Kidney epithelial cell (primary cell): ENCODE data around the gene PTPRT. TPM values are rescaled to one million over a fixed set of nuclear protein-coding genes. Genes with fewer than 3 reads are reported as not detected.

ENCODE experiments used
- DNase-seq: peaks from one replicate; pipeline ENCODE4 v3.0.0-alpha.2; 2010; ENCODE audit warnings: low read depth
- H3K27me3 ChIP-seq: 2 replicates; pipeline ENCODE4 v1.6.0; 2011; ENCODE audit warnings: low read length; ENCODE audit not compliant: control insufficient read depth, insufficient read depth
- H3K36me3 ChIP-seq: 2 replicates; pipeline ENCODE4 v1.5.1; 2011; ENCODE audit warnings: low read length; ENCODE audit not compliant: control insufficient read depth, insufficient read depth
- H3K4me3 ChIP-seq: 2 replicates; pipeline ENCODE4 v1.5.1; 2011; ENCODE audit warnings: low read depth, mild to moderate bottlenecking, control low read depth, low read length
- total RNA-seq: library from RNA; depleted of rRNA; stranded (reverse); fragments of >200 nt; gene quantifications from 2 replicates; pipeline ENCODE4 v1.2.3, GENCODE V29; 2015
- TF ChIP-seq, protein P1 (sequence below): IDR thresholded peaks from 2 replicates; pipeline ENCODE4 v1.5.1; 2011; ENCODE audit warnings: mild to moderate bottlenecking, moderate library complexity, low read length, control low read depth, inconsistent platforms; ENCODE audit not compliant: insufficient read depth, poor library complexity, severe bottlenecking

The PTPRT gene
- total RNA-seq, 1 donor from 2014 or later = 0.25 TPM

DNA sequence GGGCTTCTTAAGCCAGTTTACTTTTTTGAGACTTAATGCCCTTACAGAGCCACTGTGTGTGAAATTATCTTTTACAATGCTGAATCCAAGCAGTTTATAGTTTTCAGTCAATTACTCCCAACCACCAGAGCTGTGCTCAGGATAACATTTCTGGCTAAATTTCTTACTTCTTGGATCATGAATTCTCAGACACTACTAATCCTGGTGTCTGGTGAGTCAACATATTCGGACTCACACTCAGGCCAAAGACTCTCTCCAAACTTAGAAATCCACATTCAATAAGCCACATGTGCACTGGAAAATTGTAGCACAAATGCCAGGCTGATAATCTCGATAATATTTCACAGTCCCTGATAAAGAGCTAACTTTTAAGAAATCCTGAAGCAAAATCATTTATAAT, 49.0 kb downstream of the PTPRT start:
- TF ChIP-seq, protein P1, sequence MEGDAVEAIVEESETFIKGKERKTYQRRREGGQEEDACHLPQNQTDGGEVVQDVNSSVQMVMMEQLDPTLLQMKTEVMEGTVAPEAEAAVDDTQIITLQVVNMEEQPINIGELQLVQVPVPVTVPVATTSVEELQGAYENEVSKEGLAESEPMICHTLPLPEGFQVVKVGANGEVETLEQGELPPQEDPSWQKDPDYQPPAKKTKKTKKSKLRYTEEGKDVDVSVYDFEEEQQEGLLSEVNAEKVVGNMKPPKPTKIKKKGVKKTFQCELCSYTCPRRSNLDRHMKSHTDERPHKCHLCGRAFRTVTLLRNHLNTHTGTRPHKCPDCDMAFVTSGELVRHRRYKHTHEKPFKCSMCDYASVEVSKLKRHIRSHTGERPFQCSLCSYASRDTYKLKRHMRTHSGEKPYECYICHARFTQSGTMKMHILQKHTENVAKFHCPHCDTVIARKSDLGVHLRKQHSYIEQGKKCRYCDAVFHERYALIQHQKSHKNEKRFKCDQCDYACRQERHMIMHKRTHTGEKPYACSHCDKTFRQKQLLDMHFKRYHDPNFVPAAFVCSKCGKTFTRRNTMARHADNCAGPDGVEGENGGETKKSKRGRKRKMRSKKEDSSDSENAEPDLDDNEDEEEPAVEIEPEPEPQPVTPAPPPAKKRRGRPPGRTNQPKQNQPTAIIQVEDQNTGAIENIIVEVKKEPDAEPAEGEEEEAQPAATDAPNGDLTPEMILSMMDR = no peak
- Histone ChIP-seq H3K36me3 (no peaks in the 10 kb centered on the region), H3K27me3 (no peaks in the 10 kb centered on the region), H3K4me3 (no peak overlapping the region)
- DNase-seq = no peak

DNA sequence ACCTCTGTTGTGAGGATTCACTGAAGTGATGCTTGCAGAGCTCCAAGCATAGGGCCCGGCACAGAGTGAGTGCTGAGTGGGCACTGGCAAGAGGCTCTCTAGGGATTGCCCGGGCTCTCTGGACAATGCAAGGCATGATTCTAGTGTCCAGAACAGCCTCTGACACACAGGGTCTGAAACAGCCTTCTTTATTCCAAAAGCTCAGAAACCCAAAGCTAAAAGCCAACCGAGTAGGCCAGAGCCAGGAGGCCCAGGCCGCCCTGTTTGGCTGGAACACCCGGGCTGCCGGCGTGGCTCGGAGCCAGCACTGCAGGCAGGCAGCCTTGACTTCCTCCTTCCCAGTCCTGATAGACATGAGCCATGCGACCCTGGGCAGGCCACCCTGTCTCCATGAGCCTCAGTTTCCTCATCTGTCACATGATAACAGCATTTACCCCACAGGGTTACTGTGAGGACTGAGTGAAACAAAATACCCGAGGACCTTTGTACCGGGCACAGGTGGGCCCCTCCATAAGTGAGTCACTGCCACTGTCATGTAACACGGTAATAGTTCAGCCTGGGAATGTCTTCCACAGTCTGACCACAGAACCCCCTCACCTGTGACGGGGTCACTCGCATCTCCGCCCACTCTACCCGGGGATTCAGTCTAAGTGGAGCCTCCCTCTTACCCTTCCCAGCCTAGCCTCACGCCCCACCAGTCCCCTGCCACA, 51.5 kb downstream of the PTPRT start:
- Histone ChIP-seq H3K36me3 (no peaks in the 10 kb centered on the region), H3K27me3 (no peaks in the 10 kb centered on the region), H3K4me3 (no peak overlapping the region)
- no peak for DNase-seq
- TF ChIP-seq, protein P1 = no peak

DNA sequence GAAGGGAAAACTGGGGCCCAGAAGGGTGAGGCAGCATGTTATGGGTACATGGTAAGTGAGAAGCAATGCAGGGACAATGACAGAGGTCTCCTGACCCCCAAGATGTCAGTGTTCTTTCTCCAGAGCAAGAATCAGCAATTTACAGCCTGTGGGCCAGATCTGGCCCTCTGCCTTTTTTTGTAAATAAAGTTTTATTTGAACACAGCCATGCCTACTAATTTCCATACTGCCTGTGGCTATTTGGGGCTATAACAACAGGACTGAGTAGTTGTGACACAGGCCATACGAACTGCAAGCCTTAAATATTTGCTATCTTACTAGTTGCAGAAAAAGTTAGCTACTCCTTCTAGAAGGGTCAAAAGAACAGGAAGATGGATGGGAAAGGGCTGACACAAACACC, 52.5 kb downstream of the PTPRT start:
- no peaks in the 10 kb centered on the region for H3K36me3 ChIP-seq
- no peaks in the 10 kb centered on the region for H3K27me3 ChIP-seq
- TF ChIP-seq, protein P1 = no peak
- H3K4me3 ChIP-seq = no peak overlapping the region
- no peak for DNase-seq

DNA sequence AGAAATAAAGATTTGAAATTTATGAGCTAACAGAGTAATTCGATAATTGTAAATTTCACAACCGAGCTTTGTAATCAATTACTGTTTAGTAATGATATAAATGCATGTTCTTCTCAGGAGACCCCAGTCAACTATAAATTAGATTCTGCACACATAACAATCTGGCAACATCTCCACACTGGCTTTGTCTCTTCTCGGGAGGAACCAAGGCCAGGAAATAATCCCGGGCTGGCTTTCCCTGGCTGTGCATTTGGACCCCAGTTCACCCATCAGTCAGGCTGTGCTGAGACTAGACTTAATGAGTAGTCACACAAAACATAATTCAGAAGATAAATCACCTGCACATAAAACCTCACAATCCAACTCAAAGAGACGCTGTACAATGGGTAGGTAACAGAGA, 65.5 kb downstream of the PTPRT start:
- no peaks in the 10 kb centered on the region for H3K27me3 ChIP-seq
- no peak overlapping the region for H3K4me3 ChIP-seq
- no peak for DNase-seq
- H3K36me3 ChIP-seq = no peaks in the 10 kb centered on the region
- TF ChIP-seq, protein P1 = no peak

DNA sequence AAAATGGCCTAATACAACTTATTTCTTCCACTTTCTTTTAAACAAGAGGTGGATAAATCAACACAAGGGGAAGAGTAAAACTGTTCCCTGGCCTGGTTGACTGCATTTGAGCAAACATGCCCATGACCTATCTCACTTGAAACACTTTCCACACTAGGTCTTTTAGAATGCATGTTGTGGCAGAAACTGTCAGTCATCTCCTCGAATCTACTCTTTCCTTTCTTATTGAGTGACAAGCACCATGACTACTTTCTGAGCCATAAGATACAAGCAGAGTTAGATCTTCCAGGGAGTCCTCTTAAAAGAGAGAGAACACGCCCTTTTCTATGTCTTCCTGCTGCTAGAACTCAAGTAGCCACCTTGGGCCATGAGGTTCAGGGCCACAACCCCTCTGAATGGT, 66.5 kb downstream of the PTPRT start:
- no peak for DNase-seq
- TF ChIP-seq, protein P1 = no peak
- Histone ChIP-seq H3K36me3 (no peaks in the 10 kb centered on the region), H3K4me3 (no peak overlapping the region), H3K27me3 (no peaks in the 10 kb centered on the region)

DNA sequence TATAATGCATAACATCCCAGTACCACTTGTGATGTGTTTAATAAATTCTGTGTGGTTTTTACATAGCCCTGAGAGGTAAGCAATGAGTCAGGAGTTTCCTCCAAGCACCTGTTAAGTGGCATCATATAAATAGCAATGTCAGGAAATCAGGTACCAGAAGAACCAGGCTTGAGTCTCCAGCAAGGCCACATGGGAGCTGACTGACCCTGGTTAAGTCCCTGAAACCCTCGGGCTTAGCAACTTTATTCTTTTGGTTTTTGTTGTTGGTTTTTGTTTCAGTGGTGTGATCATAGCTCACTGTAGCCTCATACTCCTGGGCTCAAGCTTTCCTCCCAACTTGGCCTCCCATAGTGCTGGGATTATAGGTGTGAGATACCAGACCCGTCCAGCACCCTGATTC, 70.0 kb downstream of the PTPRT start:
- TF ChIP-seq, protein P1 = no peak
- no peak for DNase-seq
- no peak overlapping the region for H3K4me3 ChIP-seq
- no peaks in the 10 kb centered on the region for H3K36me3 ChIP-seq
- no peaks in the 10 kb centered on the region for H3K27me3 ChIP-seq
